ENCODE results near the gene LMNA. TPM values are rescaled to one million over a fixed set of nuclear protein-coding genes. Genes with fewer than 3 reads are reported as not detected.
"Not testable (repeated sequence)": the region's sequence is repeated elsewhere in the genome, so short reads cannot be mapped to it uniquely, and the experiment has no call there.

The LMNA gene
- 110 TPM for total RNA-seq

DNA sequence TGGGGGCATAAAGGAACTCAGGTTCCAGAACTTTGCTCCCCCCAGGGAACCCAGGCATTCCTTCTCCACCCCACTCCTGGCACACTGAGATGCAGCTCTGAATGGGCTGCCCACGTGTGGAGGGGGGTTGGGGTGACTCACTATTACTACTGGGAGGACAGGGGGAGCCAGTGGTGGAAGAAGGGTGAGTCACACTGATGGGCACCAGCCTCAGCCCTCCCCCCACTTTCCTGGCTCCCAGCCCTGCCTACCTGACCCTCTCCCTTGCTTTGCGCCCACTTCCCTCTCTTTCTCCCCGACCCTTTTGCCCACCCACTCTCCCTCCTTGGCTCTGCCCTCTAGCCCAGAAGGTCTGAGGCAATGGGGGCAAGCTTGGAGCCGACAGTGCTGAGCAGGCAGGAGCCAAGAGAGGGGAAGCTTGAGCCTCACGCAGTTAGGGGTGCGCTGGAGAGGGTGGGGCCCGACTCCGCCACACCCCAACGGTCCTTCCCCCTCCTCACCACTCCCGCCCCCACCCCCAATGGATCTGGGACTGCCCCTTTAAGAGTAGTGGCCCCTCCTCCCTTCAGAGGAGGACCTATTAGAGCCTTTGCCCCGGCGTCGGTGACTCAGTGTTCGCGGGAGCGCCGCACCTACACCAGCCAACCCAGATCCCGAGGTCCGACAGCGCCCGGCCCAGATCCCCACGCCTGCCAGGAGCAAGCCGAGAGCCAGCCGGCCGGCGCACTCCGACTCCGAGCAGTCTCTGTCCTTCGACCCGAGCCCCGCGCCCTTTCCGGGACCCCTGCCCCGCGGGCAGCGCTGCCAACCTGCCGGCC lies at the start of gene LMNA:
Gene LMNA (plus strand): TSS at position 611 of the 818 bp plus-strand sequence. CDS start 208 bp downstream, outside the sequence.
- H3K4me3 ChIP-seq (ENCODE audit: low read length), result peak within 1 kb of the TSS; percentile 59
- peaks cover 25% of the 10 kb centered on the region for H3K4me1 ChIP-seq (ENCODE audit: insufficient read depth, low read length)
- no peaks in the 10 kb centered on the region for H3K9me3 ChIP-seq (ENCODE audit: low read depth, low read length)
- H3K27me3 ChIP-seq (ENCODE audit: insufficient read depth, low read length), result peaks cover 55% of the 10 kb centered on the region

DNA sequence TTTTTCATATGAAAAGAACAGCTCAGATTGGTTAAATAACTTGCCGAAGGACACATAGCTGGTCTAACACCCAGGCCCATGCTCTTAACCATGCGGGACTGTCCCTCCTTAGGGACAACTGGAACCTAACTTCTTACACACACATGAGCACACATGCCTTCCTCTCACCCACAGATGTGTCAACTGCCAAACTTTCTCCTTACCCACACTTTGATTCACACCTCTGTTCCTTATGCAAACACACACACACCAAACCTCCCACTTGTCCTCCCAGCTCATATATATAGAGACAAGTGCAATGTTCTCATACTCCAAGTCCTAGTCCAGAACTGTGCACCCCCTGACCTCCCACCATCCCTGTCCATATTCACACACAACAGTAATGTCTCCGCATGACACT lies 49.3 kb upstream of the LMNA start:
- no peak overlapping the region for H3K4me3 ChIP-seq (ENCODE audit: low read length)
- no peaks in the 10 kb centered on the region for H3K9me3 ChIP-seq (ENCODE audit: low read depth, low read length)
- peaks cover 4% of the 10 kb centered on the region for H3K4me1 ChIP-seq (ENCODE audit: insufficient read depth, low read length)
- no peaks in the 10 kb centered on the region for H3K27me3 ChIP-seq (ENCODE audit: insufficient read depth, low read length)

GRCh38 chr1:156065871-156066270 lies 48.6 kb upstream of the LMNA start:
- Histone ChIP-seq H3K9me3 (ENCODE audit: low read depth, low read length) (no peaks in the 10 kb centered on the region), H3K27me3 (ENCODE audit: insufficient read depth, low read length) (no peaks in the 10 kb centered on the region), H3K4me3 (ENCODE audit: low read length) (no peak overlapping the region), H3K4me1 (ENCODE audit: insufficient read depth, low read length) (peaks cover 4% of the 10 kb centered on the region)

DNA sequence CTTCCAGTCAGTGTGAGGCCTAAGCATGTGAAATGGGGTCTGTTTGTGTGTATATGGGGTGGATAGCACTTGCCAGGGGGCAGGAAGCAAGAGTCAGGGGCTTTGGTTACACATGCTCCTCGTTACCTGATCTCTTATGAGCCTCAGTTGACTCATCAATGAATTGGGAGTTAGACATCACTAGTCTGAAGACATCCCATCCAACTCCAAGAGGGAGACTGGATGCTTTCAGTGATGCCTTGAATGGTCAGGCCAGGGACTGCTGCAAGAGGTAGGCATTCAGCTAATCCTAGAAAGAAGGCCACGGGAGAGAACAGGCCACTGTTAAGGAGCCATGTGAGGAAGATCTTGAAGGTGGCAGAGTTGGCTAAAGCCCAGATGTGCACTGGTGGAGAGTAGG lies 47.2 kb upstream of the LMNA start:
- Histone ChIP-seq H3K4me3 (ENCODE audit: low read length) (no peak overlapping the region), H3K4me1 (ENCODE audit: insufficient read depth, low read length) (peaks cover 4% of the 10 kb centered on the region), H3K9me3 (ENCODE audit: low read depth, low read length) (no peaks in the 10 kb centered on the region), H3K27me3 (ENCODE audit: insufficient read depth, low read length) (no peaks in the 10 kb centered on the region)

- Histone ChIP-seq H3K4me3 (ENCODE audit: low read length) (no peak overlapping the region), H3K4me1 (ENCODE audit: insufficient read depth, low read length) (peaks cover 4% of the 10 kb centered on the region), H3K27me3 (ENCODE audit: insufficient read depth, low read length) (no peaks in the 10 kb centered on the region), H3K9me3 (ENCODE audit: low read depth, low read length) (no peaks in the 10 kb centered on the region)
These were observed 44.7 kb upstream of the LMNA start for GRCh38 chr1:156069490-156070455.

- Histone ChIP-seq H3K4me3 (ENCODE audit: low read length) (no peak overlapping the region), H3K4me1 (ENCODE audit: insufficient read depth, low read length) (peaks cover 4% of the 10 kb centered on the region), H3K27me3 (ENCODE audit: insufficient read depth, low read length) (no peaks in the 10 kb centered on the region), H3K9me3 (ENCODE audit: low read depth, low read length) (no peaks in the 10 kb centered on the region)
These were observed 44.0 kb upstream of the LMNA start for GRCh38 chr1:156070548-156070947.

DNA sequence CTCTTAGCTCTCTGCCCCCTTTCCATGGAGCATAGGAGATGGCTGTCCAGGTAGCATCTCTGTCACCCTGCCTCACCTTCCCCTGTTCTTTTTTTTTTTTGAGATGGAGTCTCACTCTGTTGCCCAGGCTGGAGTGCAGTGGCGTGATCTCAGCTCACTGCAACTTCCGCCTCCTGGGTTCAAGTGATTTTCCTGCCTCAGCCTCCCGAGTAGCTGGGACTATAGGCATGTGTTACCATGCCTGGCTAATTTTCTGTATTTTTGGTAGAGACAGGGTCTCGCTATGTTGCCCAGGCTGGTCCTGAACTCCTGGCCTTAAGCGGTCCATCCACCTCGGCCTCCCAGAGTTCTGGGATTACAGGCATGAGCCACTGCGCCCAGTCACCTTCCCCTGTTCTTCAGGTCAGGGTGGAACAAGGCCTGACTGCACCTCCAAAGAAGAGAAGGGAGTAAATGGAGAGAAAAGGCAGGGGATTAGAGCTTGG lies 43.1 kb upstream of the LMNA start:
- H3K9me3 ChIP-seq (ENCODE audit: low read depth, low read length); H3K4me3 ChIP-seq (ENCODE audit: low read length); H3K27me3 ChIP-seq (ENCODE audit: insufficient read depth, low read length): not testable (repeated sequence)
- H3K4me1 ChIP-seq (ENCODE audit: insufficient read depth, low read length), result peaks cover 10% of the 10 kb centered on the region

- peaks cover 4% of the 10 kb centered on the region for H3K27me3 ChIP-seq (ENCODE audit: insufficient read depth, low read length)
- H3K4me1 ChIP-seq (ENCODE audit: insufficient read depth, low read length), result peaks cover 13% of the 10 kb centered on the region
- no peaks in the 10 kb centered on the region for H3K9me3 ChIP-seq (ENCODE audit: low read depth, low read length)
- no peak overlapping the region for H3K4me3 ChIP-seq (ENCODE audit: low read length)
These were observed 42.3 kb upstream of the LMNA start for GRCh38 chr1:156072251-156072650.

DNA sequence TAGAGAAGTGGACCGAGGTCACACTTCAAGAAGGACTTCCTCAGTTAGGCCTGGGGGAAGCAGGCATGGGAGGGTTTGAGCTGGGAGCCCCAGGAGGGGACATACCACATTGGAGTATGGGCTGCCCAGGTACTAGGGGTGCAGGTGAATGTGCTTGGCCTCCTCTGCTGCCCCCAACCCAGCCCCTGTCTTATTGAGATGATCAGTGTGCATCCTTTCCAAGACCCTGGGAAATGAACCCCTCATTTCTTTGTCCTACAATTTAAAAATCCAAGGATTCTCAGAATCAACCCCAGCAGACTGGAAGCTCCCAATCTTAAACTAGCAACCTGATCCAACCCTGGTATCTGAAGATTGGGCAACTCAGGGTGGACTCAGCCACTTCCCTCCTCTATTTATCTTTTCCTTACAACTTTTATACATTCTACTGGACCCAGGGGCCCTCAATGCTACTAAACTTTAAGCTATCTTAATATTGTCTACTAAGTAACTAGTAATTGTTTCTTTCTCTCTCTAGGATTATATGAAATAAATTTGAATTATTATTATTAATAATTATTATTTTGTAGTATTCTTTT lies 41.3 kb upstream of the LMNA start:
- Histone ChIP-seq H3K4me1 (ENCODE audit: insufficient read depth, low read length) (peaks cover 13% of the 10 kb centered on the region), H3K4me3 (ENCODE audit: low read length) (no peak overlapping the region), H3K9me3 (ENCODE audit: low read depth, low read length) (no peaks in the 10 kb centered on the region), H3K27me3 (ENCODE audit: insufficient read depth, low read length) (peaks cover 4% of the 10 kb centered on the region)

DNA sequence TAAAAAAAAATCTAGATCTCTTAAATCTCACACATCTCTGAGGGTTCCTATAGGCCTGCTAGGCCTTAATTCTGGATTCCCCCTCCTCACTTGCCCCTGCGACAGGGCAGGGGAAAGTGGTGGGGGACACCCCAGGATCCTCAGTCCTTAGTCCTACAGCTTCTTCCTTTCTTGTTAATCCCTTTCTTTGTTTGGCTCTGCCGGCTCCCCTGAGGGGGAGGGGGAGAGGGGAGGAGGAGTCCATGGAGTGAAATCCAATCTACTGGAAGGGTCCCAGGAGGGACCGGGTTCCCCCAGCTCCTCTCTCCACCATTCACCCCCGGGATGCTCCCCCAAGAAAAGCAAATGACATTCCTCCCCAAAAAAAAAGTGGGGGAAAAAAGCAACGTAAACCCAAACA lies 40.8 kb upstream of the LMNA start:
- peaks cover 13% of the 10 kb centered on the region for H3K4me1 ChIP-seq (ENCODE audit: insufficient read depth, low read length)
- no peak overlapping the region for H3K4me3 ChIP-seq (ENCODE audit: low read length)
- peaks cover 4% of the 10 kb centered on the region for H3K27me3 ChIP-seq (ENCODE audit: insufficient read depth, low read length)
- H3K9me3 ChIP-seq (ENCODE audit: low read depth, low read length), result no peaks in the 10 kb centered on the region

- no peak overlapping the region for H3K4me3 ChIP-seq (ENCODE audit: low read length)
- H3K4me1 ChIP-seq (ENCODE audit: insufficient read depth, low read length), result peaks cover 13% of the 10 kb centered on the region
These were observed 39.9 kb upstream of the LMNA start for GRCh38 chr1:156074661-156075060.

GRCh38 chr1:156075162-156075561 lies 39.3 kb upstream of the LMNA start:
- H3K9me3 ChIP-seq (ENCODE audit: low read depth, low read length), result no peaks in the 10 kb centered on the region
- peaks cover 4% of the 10 kb centered on the region for H3K27me3 ChIP-seq (ENCODE audit: insufficient read depth, low read length)
- peaks cover 13% of the 10 kb centered on the region for H3K4me1 ChIP-seq (ENCODE audit: insufficient read depth, low read length)
- no peak overlapping the region for H3K4me3 ChIP-seq (ENCODE audit: low read length)

More at GRCh38 chr1:156074661-156075060, 39.9 kb upstream of the LMNA start:
- H3K27me3 ChIP-seq (ENCODE audit: insufficient read depth, low read length), result peaks cover 4% of the 10 kb centered on the region
- no peaks in the 10 kb centered on the region for H3K9me3 ChIP-seq (ENCODE audit: low read depth, low read length)

GRCh38 chr1:156075775-156076204 lies 38.7 kb upstream of the LMNA start:
- H3K9me3 ChIP-seq (ENCODE audit: low read depth, low read length), result no peaks in the 10 kb centered on the region
- H3K4me3 ChIP-seq (ENCODE audit: low read length), result no peak overlapping the region
- peaks cover 4% of the 10 kb centered on the region for H3K27me3 ChIP-seq (ENCODE audit: insufficient read depth, low read length)
- peaks cover 13% of the 10 kb centered on the region for H3K4me1 ChIP-seq (ENCODE audit: insufficient read depth, low read length)

DNA sequence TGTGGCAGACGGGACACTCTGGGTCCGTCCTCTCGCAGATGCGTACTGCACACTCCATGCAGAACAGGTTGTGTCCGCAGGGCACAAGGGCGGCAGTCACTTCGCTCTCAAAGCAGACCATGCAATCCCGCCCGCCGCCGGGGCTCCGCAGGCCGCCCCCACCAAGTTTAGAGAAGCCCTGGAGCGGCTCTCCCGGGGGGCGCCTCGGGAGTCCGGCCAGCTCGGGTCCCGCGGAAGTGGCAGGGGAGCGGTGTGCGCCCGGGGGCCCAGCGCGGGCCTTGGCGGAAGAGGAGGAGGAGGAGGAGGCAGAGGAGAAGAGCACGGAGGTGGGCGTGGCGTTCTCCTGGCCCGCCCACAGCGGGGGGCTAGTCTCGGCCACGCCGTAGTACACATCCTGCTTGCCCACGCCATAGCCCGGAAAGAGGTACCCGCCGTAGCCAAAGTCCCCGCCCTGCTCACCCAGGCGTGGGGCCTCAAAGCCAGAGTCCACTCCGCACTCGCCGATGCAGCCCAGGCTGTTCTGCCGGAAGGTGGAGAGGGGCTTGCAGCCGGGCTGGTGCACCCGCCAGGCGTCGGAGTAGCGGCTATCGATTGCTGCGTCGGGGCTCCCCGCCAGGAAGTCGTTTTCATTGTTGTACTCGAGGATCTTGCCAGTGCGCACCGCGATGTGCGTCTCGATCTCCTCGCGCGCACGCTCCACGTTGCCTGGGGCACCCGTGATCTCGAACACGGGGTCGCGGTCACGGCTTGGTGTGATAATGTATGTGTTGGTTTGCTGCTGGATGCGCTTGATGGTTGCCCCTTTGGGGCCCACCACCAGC lies 37.7 kb upstream of the LMNA start:
- H3K4me3 ChIP-seq (ENCODE audit: low read length), result peak overlapping the region; percentile 16
- H3K27me3 ChIP-seq (ENCODE audit: insufficient read depth, low read length), result peaks cover 8% of the 10 kb centered on the region
- H3K4me1 ChIP-seq (ENCODE audit: insufficient read depth, low read length), result peaks cover 13% of the 10 kb centered on the region
- no peaks in the 10 kb centered on the region for H3K9me3 ChIP-seq (ENCODE audit: low read depth, low read length)
